Right lobe of liver (tissue), 6 donors: ENCODE measurements around the gene PYHIN1. TPM values are rescaled to one million over a fixed set of nuclear protein-coding genes. Genes with fewer than 3 reads are reported as not detected.

Source experiments
- ATAC-seq, 4 donors: fragments of 200-7000 bp; cut with Tn5 transposase; one replicate each; pipeline ENCODE4 v1.9.1; 2020; ENCODE audit warnings: mild to moderate bottlenecking in 4 of 4, moderate library complexity in 4 of 4
- DNase-seq, 3 donors: peaks; one replicate each; pipeline ENCODE4 v3.0.0-alpha.2; 2020
- H3K27ac ChIP-seq, 3 donors: fragments of 200-600 bp; one replicate each; pipeline ENCODE4 v1.8.0; 2022
- H3K27me3 ChIP-seq, 2 donors: fragments of 200-600 bp; one replicate each; pipeline ENCODE4 v1.8.0; 2022
- H3K36me3 ChIP-seq, 4 donors: fragments of 200-600 bp; sonication (generic) in 1 of 4; one replicate each; pipeline versions ENCODE4 v1.5.1 to v1.8.0; 2017 to 2022; ENCODE audit warnings: control low read depth in 1 of 4
- H3K4me1 ChIP-seq, 4 donors: fragments of 200-600 bp; sonication (generic) in 1 of 4; one replicate each; pipeline versions ENCODE4 v1.5.1 to v1.8.0; 2017 to 2022; ENCODE audit warnings: control low read depth in 1 of 4
- H3K4me3 ChIP-seq, 3 donors: fragments of 200-600 bp; one replicate each; pipeline ENCODE4 v1.8.0; 2022
- H3K9me3 ChIP-seq, 4 donors: fragments of 200-600 bp; sonication (generic) in 1 of 4; one replicate each; pipeline versions ENCODE4 v1.5.1 to v1.8.0; 2017 to 2022; ENCODE audit warnings: control low read depth in 1 of 4
- CTCF ChIP-seq, 4 donors: fragments of 200-600 bp in 3 of 4; fragments of 450-650 bp in 1 of 4; IDR thresholded peaks; one replicate each; pipeline versions ENCODE4 v1.5.1 to v1.8.0; 2016 to 2022; ENCODE audit warnings: antibody characterized with exemption in 4 of 4, mild to moderate bottlenecking in 2 of 4
- POLR2A ChIP-seq: fragments of 450-650 bp; IDR thresholded peaks from one replicate; pipeline ENCODE4 v1.6.1; 2017; ENCODE audit warnings: antibody characterized with exemption, mild to moderate bottlenecking
- WGBS: methylation state at CpG from one replicate; pipeline ENCODE4 v1.1.6; 2018; ENCODE audit warnings: low coverage, low lambda C conversion rate; ENCODE audit not compliant: insufficient coverage; ENCODE audit errors: missing lambda C conversion rate; 5-methylcytosine and 5-hydroxymethylcytosine counted together
- intact Hi-C, 2 donors: fragments of 100-400 bp; cut with DNase I; formaldehyde crosslinking; loops; one replicate each; pipeline versions ENCODE4 v1.11.2 to v1.14.1; 2022
- total RNA-seq, 6 experiments: library from RNA; depleted of rRNA in 2 of 6; stranded (reverse); fragments of >200 nt in 2 of 6; fragmentation: NEBNext Ultra II Directional in 3 of 6; extraction: Animal tissue kit (Norgen Biotek cat#: 25700) in 3 of 6; gene quantifications; one replicate each; pipeline versions ENCODE4 v1.1.0 to v1.2.4, GENCODE V29; 2016 to 2023
- donor health status: DM: no; HTN: yes; CAD: no.
- donor health status: DM: no; HTN: no; CAD: no.
- donor health status: DM: no; HTN: no; CAD: no.
- donor health status: DM: no; HTN: yes; CAD: no.
- donor health status: DM: no; HTN: yes; CAD: no.

Gene PYHIN1
- total RNA-seq, 6 experiments from 2014 or later = 0.22 to 2.2 (median 0.61) TPM

- TF ChIP-seq CTCF (IDR thresholded peaks at IDR 0.05) (no peak), POLR2A (no peak)
- no peak overlapping the region for H3K4me3 ChIP-seq
- ATAC-seq (no peak), DNase-seq (no peak)
- H3K36me3 ChIP-seq = no peaks in the 10 kb centered on the region
- intact Hi-C loops = no loop called here
- no peaks in the 10 kb centered on the region for H3K4me1 ChIP-seq
- H3K27ac ChIP-seq = no peak overlapping the region
- no peaks in the 10 kb centered on the region for H3K27me3 ChIP-seq
- 27% methylated on average over 1 of the region's 1 CpG for WGBS
- no peaks in the 10 kb centered on the region for H3K9me3 ChIP-seq
Observed at GRCh38 chr1:158979229-158979628, 47.9 kb downstream of the PYHIN1 start.

- 61% methylated on average over 2 of the region's 2 CpGs for WGBS
- no peak for ATAC-seq
- Histone ChIP-seq H3K27me3 (no peaks in the 10 kb centered on the region), H3K36me3 (no peaks in the 10 kb centered on the region), H3K4me1 (no peaks in the 10 kb centered on the region), H3K9me3 (no peaks in the 10 kb centered on the region), H3K4me3 (no peak overlapping the region), H3K27ac (no peak overlapping the region)
- TF ChIP-seq CTCF (IDR thresholded peaks at IDR 0.05) (no peak), POLR2A (no peak)
- no peak for DNase-seq
- intact Hi-C loops = no loop called here
Observed at GRCh38 chr1:158983235-158983634, 51.9 kb downstream of the PYHIN1 start.

- Histone ChIP-seq H3K4me1 (no peaks in the 10 kb centered on the region), H3K27ac (no peak overlapping the region), H3K9me3 (no peaks in the 10 kb centered on the region), H3K27me3 (no peaks in the 10 kb centered on the region), H3K36me3 (no peaks in the 10 kb centered on the region), H3K4me3 (no peak overlapping the region)
- no peak for TF ChIP-seq CTCF (IDR thresholded peaks at IDR 0.05)
- TF ChIP-seq POLR2A = no peak
- ATAC-seq = no peak
- intact Hi-C loops = no loop called here
- DNase-seq = no peak
Observed at GRCh38 chr1:158984386-158984785, 53.0 kb downstream of the PYHIN1 start.

GRCh38 chr1:158989424-158989823 is 58.1 kb downstream of the PYHIN1 start:
- Histone ChIP-seq H3K9me3 (no peaks in the 10 kb centered on the region), H3K27me3 (no peaks in the 10 kb centered on the region), H3K4me1 (no peaks in the 10 kb centered on the region), H3K36me3 (no peaks in the 10 kb centered on the region), H3K4me3 (no peak overlapping the region), H3K27ac (no peak overlapping the region)
- intact Hi-C loops = no loop called here
- TF ChIP-seq CTCF (IDR thresholded peaks at IDR 0.05) (no peak), POLR2A (no peak)
- no peak for DNase-seq
- 50% methylated on average over 1 of the region's 1 CpG for WGBS
- ATAC-seq = no peak

GRCh38 chr1:158992787-158993312 is 61.5 kb downstream of the PYHIN1 start:
- Histone ChIP-seq H3K4me1 (no peaks in the 10 kb centered on the region), H3K27ac (no peak overlapping the region), H3K27me3 (no peaks in the 10 kb centered on the region), H3K36me3 (no peaks in the 10 kb centered on the region), H3K4me3 (no peak overlapping the region), H3K9me3 (no peaks in the 10 kb centered on the region)
- TF ChIP-seq POLR2A = no peak
- no peak for TF ChIP-seq CTCF (IDR thresholded peaks at IDR 0.05)
- WGBS = 100% methylated on average over 3 of the region's 4 CpGs
- no peak for ATAC-seq
- no peak for DNase-seq
- intact Hi-C loops = loop anchor here in 1 of 2 donors (10.0 kb wide), 1 partner anchor 788 kb away; no protein-coding TSS in a partner anchor
